HG02943 (cell line): ENCODE measurements around the gene GPSM1.
A peak's percentile ranks its signal among the peaks of the same experiment; 100 is the strongest.

ENCODE experiments used
- ATAC-seq: cut with Tn5 transposase; IDR thresholded peaks from one replicate; pipeline ENCODE4 v1.9.1; 2021; ENCODE audit warnings: mild to moderate bottlenecking, low read depth, moderate library complexity; ENCODE audit not compliant: unreplicated experiment

GPSM1 gene

DNA sequence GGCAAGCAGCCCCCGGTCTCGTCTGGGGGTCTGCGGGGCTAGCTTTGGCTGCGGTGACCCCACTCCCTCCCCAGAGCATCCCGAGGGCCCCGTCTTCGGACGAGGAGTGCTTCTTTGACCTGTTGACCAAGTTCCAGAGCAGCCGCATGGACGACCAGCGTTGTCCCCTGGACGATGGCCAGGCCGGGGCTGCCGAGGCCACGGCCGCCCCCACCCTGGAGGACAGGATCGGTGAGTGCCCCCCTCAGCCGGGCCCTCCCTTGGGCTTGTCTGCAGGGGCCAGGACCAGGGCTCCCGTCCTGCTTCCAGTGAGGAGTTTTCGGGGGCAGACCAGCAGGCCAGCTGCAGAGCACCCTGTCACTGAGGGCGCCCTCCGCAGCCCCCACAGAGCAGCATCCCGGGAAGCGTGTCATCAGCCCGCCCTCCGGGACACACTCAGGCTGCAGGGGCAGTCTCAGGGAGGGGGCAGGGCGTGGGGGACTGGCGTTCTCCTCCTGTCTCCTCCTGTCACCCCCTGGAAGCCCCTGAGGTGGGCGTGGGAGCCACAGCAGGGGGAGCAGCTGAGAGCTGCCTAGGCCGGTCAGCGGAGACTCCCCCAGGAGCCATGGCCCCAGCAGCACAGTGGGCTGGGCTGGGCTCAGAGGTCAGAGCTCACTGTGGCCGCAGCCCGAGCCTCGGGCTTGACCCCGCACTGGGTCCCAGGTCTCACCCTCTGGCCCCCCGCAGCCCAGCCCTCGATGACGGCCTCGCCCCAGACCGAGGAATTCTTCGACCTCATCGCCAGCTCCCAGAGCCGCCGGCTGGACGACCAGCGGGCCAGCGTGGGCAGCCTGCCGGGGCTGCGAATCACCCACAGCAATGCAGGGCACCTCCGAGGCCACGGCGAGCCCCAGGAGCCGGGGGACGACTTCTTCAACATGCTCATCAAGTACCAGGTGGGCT, 28.5 kb downstream of the GPSM1 start:
- no peak for ATAC-seq

DNA sequence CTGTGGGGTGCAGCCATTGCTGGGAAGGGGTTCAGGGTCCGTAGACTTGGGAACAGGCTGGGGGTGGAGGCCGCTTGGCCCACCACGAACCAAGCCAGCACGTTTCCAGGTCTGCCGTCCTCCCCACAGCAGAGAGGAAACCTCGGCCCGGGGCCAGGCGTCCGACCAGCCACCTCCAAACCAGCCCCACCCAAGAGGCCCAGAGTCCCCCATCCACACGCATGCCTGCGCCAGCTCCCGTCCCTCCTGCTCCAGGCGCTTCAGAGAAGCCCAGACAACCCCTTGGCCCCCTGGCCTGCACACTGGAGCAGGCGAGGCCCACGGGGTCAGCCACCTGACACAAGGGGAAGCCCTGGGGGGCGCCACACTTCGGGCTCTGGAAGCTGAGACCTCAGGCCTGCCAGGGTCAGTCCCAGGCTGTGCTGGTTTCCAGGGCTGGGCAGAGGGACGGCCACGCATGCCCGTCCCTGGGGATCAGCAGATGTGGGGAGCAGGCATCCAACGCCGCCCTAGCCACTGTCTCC, 29.9 kb downstream of the GPSM1 start:
- ATAC-seq = no peak

DNA sequence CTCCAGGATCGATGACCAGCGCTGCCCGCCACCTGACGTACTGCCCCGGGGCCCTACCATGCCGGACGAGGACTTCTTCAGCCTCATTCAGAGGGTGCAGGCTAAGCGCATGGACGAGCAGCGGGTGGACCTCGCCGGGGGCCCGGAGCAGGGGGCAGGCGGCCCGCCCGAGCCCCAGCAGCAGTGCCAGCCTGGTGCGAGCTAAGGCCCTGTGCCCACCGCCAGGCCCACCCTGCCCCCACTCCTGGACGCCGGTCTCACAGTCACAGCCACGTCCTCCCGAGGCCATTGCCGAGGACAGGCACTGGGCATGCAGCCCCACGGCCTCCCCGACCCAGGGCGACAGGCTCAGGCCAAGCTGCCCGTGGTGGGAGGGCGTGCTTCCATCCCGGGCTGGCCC, 30.7 kb downstream of the GPSM1 start:
- ATAC-seq = no peak

DNA sequence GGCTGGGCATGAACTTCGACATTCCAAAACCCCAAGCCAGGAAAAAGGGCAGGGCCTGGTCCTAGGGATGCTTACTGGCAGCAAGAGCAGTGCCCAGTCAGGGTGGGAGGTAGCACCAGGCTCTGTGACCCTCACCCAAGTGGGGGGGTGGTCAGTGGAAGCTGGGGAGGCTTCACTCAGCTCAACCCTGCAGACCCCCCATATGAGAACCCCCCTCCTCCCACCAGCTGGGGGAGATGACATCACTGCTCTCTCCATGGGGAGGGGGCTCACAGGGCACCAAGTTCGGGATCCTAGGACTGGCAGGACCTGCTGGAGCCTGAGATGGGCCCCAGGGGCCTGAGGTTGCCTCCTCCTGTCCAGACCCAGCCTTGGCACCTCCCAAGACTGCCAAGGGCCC, 31.5 kb downstream of the GPSM1 start:
- no peak for ATAC-seq

DNA sequence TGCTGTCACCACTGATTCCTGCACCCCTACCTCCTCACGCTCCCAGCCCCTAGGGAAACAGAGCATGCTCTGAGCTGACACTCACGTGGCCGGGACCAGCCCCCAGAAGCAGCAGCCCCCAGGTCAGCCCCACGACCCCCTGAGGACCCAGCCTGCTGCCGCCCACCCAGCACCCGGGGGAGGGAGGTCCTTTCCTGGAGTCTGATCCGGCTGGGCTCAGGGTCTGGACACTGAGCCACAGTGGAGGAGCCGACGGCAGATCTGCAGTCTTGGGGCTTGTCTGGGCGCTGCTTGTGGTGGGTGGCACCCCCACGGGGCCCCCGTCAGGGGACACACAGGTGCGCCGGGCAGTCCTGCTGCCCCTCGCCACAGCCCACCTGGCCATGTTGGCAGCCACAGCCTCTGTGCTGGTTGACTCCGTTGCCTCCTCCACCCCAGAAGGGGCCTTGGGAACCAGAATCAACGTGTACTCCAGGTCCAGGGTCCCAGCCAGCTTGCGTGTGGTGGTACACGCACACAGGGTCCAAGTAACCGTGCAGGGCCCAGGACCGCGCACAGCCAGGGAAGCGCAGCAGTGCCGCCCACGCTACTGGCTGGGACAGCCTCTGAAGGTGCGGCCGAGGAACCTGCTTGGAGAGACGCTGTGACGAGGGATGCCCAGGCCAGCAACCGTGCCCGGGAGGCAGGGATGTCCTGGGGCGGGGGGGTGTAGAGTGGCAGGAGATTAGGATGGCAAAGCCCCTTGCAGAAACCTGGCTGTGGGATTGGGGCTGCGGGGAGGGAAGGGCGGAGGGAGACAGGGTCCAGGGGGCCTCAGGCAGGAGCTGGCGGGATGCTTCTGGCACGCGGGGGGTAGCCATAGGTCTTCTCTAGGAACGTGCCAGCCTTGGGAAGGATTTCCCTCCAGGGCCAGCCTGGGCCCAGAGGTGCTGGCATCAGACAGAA, 32.7 kb downstream of the GPSM1 start:
- ATAC-seq = no peak

DNA sequence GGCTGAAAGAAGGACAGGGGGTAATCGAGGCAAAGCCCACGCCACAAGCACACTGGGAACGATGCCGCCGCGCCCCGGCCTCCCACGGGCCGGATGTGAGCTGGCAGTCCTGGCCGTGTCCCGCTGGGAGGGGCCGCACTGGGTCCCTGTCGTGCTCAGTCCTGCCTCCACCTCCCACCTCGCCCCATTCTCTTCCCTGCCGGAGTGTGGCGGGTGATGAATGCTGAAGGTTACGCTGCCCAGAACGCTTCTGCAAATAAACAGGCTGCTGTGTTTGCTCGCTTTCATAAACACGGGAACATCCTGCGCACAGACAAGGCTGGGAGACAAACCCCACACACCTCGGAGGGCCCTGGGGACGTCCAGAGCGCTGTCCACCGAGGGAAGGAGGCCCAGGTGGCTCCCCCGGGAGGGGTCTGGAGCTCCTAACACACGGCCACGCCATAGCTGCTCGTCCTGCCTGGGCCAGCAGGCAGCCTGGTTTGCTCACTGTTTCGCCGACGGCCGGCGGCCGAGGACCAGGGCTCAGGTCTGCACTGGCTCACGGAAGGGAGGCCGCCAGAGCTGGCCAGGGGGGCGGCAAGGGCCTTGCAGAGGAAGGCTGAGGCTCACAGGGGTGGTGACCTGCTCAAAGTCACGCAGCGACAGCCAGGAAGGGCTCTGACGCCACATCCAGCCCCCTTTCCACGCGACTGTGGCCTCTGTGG, 33.9 kb downstream of the GPSM1 start:
- no peak for ATAC-seq

DNA sequence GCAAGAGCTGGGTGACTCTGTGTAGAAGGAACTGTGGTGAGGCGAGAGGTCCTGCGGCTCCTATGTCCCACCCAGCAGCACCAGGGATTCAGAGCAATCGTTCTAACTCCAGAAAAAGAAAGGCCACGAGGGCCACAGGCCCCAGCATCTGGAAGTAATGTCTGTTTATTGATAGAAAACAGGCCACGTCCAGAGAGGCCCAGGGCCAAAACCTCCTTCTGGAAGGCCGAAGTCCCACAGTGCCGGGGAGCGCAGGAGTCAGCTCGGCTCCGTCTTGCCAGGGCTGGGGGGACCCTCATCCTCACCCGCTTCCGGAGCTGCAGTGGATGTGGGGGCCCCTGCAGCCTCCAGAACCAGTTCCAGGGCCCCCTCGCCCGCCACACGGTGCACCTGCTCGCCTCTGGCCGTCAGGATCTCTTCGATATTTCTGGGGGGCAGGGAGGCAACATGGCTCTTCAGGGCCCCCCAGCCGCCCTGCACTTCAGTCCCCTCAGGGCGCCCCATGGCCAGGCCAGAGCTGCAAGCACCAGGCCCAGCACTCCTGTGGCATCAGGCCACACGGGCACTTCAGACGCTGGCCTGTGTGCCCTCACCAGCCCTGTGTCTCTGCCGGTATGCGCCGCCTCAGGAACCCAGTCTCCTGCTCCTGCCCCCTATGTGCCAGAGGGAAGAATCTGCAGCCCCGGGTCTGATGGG, 34.6 kb downstream of the GPSM1 start:
- ATAC-seq = no peak

DNA sequence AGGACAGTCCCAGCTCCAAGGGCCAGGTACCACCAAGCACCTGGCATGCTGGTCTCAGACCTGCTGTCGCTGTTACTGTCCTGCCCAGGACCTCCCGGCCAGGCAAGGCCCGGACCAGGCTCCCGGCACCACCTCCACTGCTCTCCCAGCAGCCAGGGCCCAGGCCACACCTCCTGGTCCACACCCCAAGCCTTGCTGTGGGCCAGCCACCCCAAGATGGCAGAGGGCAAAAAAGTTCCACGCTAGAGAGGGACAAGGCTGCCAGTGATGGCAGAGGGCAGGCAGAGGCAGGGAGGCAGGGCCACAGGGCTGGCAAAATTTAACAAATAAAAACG, 35.1 kb downstream of the GPSM1 start:
- no peak for ATAC-seq

DNA sequence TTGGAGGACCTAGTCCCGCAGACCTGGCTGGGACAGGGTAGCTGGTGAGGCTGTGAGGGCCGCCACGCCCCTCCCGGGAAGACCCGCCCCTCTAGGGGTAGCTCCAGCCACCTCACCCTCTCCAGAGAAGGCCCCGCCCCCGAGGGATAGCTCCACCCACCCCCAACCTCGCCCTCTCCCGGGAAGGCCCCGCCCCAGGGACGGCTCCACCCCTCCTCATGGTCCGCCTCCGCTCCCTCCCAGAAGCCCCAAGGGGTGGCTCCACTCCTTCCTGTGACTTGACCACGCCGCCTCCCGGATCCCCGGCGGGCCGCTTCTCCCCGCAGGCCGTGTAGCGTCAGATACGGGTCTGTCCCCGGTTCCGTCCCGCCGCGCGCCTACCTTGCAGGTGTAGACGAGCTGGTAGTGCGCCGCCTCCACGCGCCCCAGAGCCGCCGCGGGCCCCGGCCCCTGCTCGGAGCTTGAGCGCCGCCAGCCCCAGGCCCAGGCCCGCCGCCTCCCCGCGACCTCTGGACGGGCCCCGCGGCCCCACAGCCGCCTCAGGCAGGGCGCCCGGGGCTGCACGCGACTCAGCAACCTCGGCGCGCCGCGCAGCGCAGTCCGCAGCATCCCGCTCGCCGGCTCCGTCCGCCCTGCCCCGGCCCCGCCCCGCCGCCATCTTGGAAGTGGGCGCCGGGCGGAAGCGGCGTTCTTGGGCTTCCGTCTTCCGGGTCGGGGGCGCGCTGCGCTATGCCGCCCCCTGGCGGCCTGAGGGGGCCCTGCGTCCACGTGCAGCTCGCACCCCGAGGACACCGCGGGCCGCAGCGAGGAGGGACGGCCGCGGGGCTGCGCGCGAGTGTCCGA, 36.0 kb downstream of the GPSM1 start, which contains the start of gene DNLZ:
Gene DNLZ (minus strand): TSS at position 639 of the 843 bp plus-strand sequence. CDS start 30 bp downstream, at position 609.
- ATAC-seq = peak; percentile 63

DNA sequence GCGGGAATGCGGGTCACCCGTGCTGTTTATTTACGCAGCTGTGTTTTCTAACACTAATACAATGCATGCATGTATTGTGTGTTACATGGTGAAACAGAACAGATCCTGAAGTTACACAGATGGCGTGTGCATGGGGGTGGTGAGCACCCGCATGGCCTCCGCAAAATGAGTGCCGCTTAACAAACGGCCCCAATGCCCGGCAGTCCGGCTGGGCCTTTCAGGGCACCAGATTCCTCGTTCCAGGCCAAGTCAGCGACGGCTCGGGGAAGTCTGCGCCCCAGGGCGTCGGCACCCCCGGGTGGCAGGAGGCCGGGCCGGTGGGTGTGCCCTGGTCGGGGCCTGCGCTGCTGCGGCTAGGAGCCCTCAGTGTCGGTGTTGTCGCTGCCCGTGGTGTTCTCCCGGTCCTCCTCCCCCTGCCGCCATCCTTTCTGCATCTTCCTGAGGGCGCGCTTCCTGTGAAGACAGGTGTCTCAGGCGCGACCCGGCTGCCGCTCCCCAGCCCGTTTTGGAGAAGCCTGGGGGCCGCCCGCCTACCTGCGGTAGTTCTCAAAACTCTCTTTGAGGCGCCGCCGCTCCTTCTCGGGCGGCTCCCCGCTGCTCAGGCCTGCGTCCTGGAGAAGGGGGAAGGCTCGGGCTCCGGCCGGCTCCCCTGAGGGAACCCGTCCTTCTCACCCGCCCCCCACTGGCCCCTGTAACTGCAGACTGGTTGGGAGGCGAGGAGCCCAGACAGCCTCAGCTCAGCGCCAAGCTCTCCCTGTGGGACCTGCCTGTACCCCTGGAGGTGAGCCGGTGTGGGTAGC, 36.8 kb downstream of the GPSM1 start:
- ATAC-seq = no peak

DNA sequence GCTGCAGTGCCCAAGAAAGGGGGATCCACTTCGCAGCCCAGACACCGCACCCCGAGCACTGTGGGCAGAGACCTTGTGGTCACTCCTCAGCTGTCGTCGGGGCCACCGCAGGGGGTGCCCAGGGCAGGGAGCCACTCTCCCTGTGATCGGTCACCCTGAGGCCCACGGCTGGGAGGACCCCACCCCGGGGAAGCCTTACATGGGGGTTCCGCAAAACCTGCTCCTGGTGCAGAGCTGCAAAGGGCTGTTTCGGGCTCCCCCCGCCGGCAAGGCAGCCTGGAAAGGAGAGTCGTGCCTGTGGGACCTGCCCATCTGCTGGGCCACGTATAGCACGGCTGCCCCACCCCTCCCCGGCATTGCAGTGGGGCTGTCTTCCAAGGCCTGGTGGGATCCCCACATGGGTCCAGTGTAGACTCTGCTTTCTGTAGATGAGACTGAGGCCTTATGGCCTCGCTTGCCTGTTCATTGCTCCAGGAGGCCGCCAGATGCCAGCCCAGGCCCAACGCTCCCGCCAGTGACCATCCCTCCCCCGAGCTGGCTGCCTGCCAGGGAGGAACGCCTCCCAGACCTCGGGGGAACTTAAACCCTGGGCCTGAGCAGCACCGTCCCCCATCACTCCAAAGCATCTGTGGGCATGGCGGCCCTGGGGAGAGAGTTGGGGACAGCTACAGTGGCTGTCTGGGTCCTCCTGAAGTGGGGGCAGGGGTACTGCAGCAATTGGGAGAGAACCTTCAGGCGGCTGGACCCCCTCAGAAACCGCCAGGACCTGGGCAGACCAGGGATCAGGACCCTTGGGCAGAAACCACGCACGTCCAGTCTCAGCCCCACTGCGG, 37.8 kb downstream of the GPSM1 start:
- no peak for ATAC-seq

DNA sequence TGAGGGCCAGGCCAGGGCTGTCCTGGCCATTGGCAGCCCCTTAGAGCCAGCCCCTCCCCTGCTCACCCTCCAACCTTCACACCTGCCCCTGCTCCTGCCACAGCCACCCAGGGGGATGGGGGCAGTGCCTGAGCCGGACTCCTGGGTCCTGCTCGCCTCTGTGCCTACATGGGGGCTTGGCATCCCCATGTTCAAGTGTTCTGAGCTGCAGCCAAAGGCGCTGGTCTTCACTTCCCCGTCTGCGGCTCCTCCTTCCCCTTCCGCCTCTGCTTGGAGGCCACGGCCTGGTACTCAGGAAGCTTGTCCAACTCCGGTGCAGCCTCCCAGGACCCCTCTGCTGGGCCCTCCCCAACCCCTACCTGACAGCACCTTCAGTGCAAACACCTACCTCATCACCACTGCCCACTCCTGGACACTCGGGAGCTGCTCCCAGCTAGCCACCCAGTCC, 38.5 kb downstream of the GPSM1 start:
- no peak for ATAC-seq

DNA sequence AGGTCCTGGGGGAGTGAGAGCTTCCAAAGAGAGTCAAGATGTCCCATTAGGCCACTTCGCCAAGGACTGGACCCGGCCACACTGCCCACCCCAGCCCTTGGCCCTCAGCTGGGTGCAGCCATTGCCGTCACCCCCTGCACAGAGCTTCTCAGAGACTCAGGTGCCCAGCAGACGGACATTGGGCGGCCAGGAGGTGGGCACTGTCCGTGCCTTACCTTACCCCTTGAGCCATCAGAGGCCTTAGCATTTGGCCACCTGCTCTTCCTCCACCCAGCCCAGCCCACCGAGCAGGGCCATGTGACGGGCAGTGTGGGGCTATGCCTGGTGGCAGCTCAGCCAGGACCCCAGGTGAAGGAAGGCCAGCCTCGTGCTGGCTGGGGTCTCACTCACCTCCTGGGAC, 39.5 kb downstream of the GPSM1 start:
- no peak for ATAC-seq

DNA sequence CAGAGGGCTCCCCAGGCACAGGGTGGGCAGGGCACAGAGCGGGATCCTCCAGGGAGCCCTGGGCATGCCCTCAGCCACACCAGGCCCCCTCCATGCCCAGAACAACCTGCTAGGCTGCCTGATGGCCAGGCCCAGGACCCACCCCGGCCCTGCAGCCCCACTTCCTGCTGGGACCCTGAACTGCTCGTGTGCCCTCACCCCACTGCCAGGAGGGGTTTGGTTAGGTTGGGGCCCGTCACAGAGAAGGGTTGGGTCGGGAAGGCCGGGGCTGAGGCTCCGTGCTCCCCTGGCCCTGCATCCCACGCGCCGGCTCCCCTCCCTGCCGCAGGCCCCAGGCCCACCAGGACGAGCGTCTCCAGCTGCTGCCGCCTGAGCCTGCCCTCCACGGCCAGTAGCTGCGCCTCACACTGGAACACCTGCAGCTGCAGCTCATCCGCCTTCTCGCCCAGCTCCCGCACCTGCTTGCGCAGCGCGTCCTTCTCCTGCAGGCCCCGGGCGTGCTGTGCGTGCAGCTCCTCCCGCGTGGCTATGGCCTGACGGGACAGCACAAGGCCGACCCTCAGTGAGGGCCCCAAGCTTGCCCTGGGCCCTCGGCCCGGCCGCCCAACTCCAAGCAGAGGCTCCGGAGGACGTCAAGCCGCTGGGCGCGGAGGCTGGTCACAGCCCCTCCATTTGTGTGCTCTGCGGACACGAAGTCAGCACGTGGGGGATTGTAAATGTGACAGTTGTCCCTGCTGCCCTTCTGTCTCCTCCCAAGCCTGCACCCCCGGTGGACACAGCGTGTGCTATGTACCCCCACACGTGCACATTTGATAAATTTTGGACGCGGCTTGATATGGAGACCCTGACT, 40.2 kb downstream of the GPSM1 start:
- no peak for ATAC-seq

DNA sequence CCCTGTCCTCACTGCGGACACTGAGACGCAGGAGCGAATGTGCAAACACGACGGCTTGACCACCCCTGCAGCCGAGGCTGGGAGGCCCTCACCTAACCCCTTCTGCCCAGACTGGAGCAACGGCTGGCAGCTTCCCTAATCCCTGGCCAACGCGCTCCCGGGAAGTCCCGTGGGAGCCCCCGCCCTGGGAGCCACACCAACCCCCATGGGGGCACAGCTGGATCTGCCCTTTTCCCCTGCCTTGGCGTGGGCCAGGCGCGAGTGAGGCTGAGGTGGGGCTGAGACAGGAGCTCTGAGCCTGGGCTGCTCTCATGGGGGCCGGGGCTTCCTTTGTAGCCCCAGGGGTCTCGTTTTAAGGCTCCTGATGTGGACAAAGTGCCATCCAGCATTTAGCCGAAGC, 40.9 kb downstream of the GPSM1 start:
- no peak for ATAC-seq

DNA sequence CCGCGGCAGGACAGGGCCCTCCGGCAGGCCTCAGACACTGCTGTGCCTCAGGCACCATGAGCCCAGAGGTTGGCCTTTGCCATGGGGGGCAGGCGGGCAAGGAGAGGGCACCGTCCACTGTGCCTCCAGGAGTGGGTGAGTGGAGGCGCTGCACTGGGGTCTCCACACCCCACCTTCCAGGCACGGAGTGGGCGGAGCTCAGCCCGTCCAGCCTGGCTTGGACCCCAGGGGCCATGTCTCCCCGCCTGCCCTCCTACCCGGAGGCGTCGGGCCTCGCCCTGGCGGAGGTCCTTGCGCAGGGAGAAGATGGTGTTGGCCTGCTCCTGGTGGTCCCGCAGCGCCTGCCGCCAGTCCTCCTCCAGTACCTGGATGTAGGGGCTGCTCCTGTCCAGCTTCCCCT, 42.7 kb downstream of the GPSM1 start:
- no peak for ATAC-seq
